Subcutaneous adipose tissue (tissue), 4 donors: ENCODE results near the gene VPS52. TPM values are rescaled to one million over a fixed set of nuclear protein-coding genes. Genes with fewer than 3 reads are reported as not detected.

ENCODE experiments used
- CTCF ChIP-seq: fragments of 450-650 bp; IDR thresholded peaks from one replicate; pipeline ENCODE4 v1.5.1; 2016; ENCODE audit warnings: low read depth, mild to moderate bottlenecking, control low read depth, antibody characterized with exemption, moderate library complexity
- total RNA-seq, 4 donors: library from RNA; depleted of rRNA; stranded (reverse); fragments of >200 nt; gene quantifications; one replicate each; pipeline ENCODE4 v1.1.0, GENCODE V29; 2016

VPS52 gene
- total RNA-seq, 4 donors from 2014 or later = 27.2 to 59.2 (median 32.7) TPM

- TF ChIP-seq CTCF = no peak
Measured at GRCh38 chr6:33235221-33235634, 36.4 kb downstream of the VPS52 start.

GRCh38 chr6:33217681-33218080, 54.0 kb downstream of the VPS52 start:
- TF ChIP-seq CTCF = no peak

- TF ChIP-seq CTCF = no peak
Measured at GRCh38 chr6:33217246-33217645, 54.4 kb downstream of the VPS52 start.

- no peak for TF ChIP-seq CTCF
Measured at GRCh38 chr6:33216117-33216649, 55.5 kb downstream of the VPS52 start.

- TF ChIP-seq CTCF = no peak
Measured at GRCh38 chr6:33215271-33216116, 56.2 kb downstream of the VPS52 start.

- no peak for TF ChIP-seq CTCF
Measured at GRCh38 chr6:33213989-33214335, 57.7 kb downstream of the VPS52 start.

GRCh38 chr6:33213166-33213988, 58.3 kb downstream of the VPS52 start:
- TF ChIP-seq CTCF = no peak
